ENCODE results near the gene FZD2.

- TF ChIP-seq CTCF (IDR thresholded peaks at IDR 0.05) (no peak), EP300 (IDR thresholded peaks at IDR 0.05) (no peak), RFX5 (IDR thresholded peaks at IDR 0.05) (no peak), CEBPB (IDR thresholded peaks at IDR 0.05) (no peak), PHF8 (IDR thresholded peaks at IDR 0.05; ENCODE audit: borderline replicate concordance, low read depth) (no peak), POLR2A (IDR thresholded peaks at IDR 0.05; ENCODE audit: low read length) (no peak)
- TF ChIP-seq, protein P1, sequence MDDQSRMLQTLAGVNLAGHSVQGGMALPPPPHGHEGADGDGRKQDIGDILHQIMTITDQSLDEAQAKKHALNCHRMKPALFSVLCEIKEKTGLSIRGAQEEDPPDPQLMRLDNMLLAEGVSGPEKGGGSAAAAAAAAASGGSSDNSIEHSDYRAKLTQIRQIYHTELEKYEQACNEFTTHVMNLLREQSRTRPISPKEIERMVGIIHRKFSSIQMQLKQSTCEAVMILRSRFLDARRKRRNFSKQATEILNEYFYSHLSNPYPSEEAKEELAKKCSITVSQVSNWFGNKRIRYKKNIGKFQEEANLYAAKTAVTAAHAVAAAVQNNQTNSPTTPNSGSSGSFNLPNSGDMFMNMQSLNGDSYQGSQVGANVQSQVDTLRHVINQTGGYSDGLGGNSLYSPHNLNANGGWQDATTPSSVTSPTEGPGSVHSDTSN (IDR thresholded peaks at IDR 0.05): no peak
These were observed 21.0 kb upstream of the FZD2 start for GRCh38 chr17:44536090-44536953.

Measured in A549 (cell line).